Measurements from ENCODE around the gene PBRM1. TPM values are rescaled to one million over a fixed set of nuclear protein-coding genes. Genes with fewer than 3 reads are reported as not detected.

PBRM1 gene
- total and polyA plus RNA-seq, 3 donors from 2014 or later = 28.9 to 109 (median 99.8) TPM

DNA sequence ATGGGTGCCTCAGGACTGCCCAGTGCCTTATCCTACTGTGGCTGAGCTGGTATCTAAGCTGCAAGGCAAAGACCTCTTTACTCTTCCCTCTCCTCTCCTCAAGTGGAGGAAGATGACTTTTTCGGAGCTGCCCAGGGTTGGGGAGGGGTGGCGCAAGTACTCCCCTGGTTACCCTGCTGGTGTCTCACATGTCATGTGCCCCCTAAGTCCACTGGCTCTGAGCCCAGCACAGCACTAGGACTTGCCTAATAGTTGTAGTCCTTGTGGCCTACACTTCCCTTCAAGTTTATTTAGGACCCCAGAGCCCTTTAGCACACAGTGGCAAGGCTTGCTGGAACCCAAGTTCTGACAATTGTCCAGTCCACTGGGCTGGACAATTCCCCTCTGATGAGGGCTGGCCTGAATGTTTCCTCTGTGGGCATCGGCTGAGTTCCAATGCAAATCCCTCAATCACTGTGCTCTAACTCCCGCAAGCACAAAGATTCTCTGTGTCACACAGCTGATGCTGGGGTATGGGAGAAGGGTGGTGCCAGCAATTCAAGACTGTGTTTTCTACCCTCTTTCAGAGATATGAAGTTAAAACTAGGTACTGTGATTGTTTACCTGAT lies 89.0 kb downstream of the PBRM1 start:
- H3K36me3 ChIP-seq (ENCODE audit: low read depth, missing control alignments) = no peaks in the 10 kb centered on the region
- no peak for DNase-seq
- WGBS, 2 donors = 95 to 97% methylated on average over 4 of the region's 4 CpGs

GRCh38 chr3:52593103-52593502 lies 92.6 kb downstream of the PBRM1 start:
- TF ChIP-seq, protein P1, sequence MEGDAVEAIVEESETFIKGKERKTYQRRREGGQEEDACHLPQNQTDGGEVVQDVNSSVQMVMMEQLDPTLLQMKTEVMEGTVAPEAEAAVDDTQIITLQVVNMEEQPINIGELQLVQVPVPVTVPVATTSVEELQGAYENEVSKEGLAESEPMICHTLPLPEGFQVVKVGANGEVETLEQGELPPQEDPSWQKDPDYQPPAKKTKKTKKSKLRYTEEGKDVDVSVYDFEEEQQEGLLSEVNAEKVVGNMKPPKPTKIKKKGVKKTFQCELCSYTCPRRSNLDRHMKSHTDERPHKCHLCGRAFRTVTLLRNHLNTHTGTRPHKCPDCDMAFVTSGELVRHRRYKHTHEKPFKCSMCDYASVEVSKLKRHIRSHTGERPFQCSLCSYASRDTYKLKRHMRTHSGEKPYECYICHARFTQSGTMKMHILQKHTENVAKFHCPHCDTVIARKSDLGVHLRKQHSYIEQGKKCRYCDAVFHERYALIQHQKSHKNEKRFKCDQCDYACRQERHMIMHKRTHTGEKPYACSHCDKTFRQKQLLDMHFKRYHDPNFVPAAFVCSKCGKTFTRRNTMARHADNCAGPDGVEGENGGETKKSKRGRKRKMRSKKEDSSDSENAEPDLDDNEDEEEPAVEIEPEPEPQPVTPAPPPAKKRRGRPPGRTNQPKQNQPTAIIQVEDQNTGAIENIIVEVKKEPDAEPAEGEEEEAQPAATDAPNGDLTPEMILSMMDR (IDR thresholded peaks at IDR 0.05) = no peak
- no peak for TF ChIP-seq POLR2A (IDR thresholded peaks at IDR 0.05)
- WGBS, 2 donors = 76 to 100% methylated on average over 1 of the region's 1 CpG
- H3K9me3 ChIP-seq = no peaks in the 10 kb centered on the region
- no peaks in the 10 kb centered on the region for H3K36me3 ChIP-seq (ENCODE audit: low read depth, missing control alignments)
- no peak overlapping the region for H3K27ac ChIP-seq
- H3K27me3 ChIP-seq = no peaks in the 10 kb centered on the region
- no peaks in the 10 kb centered on the region for H3K4me1 ChIP-seq
- DNase-seq = no peak
- no peak overlapping the region for H3K4me3 ChIP-seq
- intact Hi-C loops (cut with DNase I; ENCODE audit: low total_unique reads) = no loop called here

More for the DNA sequence above, 89.0 kb downstream of the PBRM1 start:
- no peak for TF ChIP-seq POLR2A (IDR thresholded peaks at IDR 0.05)
- TF ChIP-seq, protein P1 (IDR thresholded peaks at IDR 0.05) = no peak
- Histone ChIP-seq H3K9me3 (no peaks in the 10 kb centered on the region), H3K4me3 (no peak overlapping the region), H3K27me3 (no peaks in the 10 kb centered on the region), H3K4me1 (no peaks in the 10 kb centered on the region), H3K27ac (no peak overlapping the region)
- intact Hi-C loops (cut with DNase I; ENCODE audit: low total_unique reads) = no loop called here

GRCh38 chr3:52574056-52574965 lies 111.4 kb downstream of the PBRM1 start:
- TF ChIP-seq POLR2A (IDR thresholded peaks at IDR 0.05) = no peak
- TF ChIP-seq, protein P1 (IDR thresholded peaks at IDR 0.05) = no peak
- no peaks in the 10 kb centered on the region for H3K27me3 ChIP-seq
- intact Hi-C loops (cut with DNase I; ENCODE audit: low total_unique reads) = no loop called here
- H3K36me3 ChIP-seq (ENCODE audit: low read depth, missing control alignments) = no peaks in the 10 kb centered on the region
- H3K4me3 ChIP-seq = no peak overlapping the region
- no peaks in the 10 kb centered on the region for H3K4me1 ChIP-seq
- H3K27ac ChIP-seq = no peak overlapping the region
- no peak for DNase-seq
- WGBS, 2 donors = 84 to 88% methylated on average over 6 of the region's 6 CpGs
- H3K9me3 ChIP-seq = no peaks in the 10 kb centered on the region

- no peak for TF ChIP-seq POLR2A (IDR thresholded peaks at IDR 0.05)
- TF ChIP-seq, protein P1 (IDR thresholded peaks at IDR 0.05) = no peak
- Histone ChIP-seq H3K27me3 (no peaks in the 10 kb centered on the region), H3K27ac (no peak overlapping the region), H3K4me3 (no peak overlapping the region), H3K36me3 (ENCODE audit: low read depth, missing control alignments) (no peaks in the 10 kb centered on the region), H3K9me3 (no peaks in the 10 kb centered on the region), H3K4me1 (no peaks in the 10 kb centered on the region)
- DNase-seq = no peak
- intact Hi-C loops (cut with DNase I; ENCODE audit: low total_unique reads) = no loop called here
- 75 to 85% methylated on average over 6 of the region's 6 CpGs for WGBS, 2 donors
Measured at GRCh38 chr3:52572221-52572620, 113.5 kb downstream of the PBRM1 start.
